DMS153 treated with DMSO at 0.1 percent for 48 hours (cell line): ENCODE results near the gene ARL2BP.
A peak's percentile ranks its signal among the peaks of the same experiment; 100 is the strongest.

Experiments used
- DNase-seq: peaks from one replicate; lab custom pipeline; 2025; ENCODE audit not compliant: unreplicated experiment; lab: John Stamatoyannopoulos, UW

Gene ARL2BP

DNA sequence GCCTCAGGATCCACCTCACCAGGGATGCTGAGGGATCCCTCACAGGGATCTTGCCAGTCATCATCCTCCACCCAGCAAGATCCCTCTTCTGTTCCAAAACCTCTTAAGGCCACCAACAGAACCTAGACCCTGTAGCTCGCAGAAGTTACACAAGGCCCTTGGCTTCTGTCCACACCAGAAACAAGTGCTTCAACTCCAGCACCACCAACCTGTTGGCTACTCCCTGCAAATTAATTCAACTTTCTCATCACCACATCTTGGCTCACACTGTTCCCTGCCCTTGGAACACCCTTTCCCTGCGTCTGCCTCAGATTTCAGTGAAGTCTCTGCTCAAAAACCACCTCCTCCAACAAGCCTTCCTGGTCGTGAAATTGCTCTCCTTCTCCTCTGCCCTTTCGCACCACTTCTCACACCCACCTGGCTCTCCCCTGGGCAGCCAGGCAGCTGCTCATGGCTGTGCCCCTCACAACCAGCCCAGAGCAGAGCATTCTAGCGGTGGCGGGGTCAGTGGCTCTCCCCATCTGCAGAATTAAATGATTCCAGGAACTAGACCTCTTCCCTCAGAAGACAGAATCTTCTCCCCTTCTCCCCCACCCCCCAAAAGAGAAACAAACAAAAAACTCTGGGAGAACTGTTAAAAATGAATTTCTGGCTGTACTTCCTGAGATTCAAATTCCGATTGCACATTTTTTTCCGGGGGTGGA, 37.6 kb downstream of the ARL2BP start:
- no peak for DNase-seq

DNA sequence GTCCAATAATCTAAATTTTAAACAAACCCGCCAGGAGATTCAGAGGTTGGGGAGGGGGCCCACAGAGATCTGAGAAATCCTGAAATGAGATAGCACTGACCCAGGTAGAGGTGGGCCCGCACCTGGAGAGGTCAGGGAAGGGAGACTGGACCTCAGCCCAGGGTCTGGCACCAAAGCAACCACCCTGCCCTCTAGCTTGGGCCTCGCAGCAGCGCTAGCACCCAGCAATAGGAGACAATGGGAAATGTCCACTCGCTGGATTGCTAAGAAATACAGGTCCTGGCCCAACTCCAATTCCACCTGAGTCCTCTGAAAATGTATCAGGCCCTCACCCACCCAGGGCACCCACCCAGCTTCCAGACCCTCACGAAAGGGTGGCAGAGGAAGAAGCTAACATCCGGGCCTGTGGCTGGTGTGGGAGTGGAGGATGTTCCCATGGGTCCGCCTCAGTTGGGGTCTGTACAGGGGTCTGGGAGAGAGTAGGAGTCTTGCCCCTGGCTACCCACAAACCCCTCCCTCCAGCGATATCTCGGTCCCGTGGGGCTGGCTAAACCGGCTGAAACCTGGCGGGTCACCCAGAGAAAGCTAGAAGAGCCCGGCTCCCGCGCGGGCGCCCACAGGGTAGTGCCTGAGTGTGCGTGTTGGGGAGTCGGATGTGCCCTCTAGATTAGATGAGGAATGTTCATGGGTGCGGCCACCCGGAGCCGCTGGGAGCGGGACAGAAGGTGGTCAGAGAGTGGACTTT, 38.3 kb downstream of the ARL2BP start:
- no peak for DNase-seq

DNA sequence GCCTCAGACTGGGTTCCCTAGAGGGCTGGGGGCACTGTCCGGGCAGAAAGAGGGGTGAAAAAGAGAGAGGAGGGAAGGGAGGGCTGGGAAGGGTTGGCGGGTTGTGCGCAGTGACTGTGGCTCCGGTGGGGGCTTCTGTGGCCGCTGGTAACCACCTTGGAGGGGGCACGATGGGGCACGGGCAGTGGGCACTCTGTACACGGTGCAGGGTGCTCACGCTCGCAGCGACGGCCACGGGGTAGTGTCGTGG, 38.8 kb downstream of the ARL2BP start:
- DNase-seq: no peak

DNA sequence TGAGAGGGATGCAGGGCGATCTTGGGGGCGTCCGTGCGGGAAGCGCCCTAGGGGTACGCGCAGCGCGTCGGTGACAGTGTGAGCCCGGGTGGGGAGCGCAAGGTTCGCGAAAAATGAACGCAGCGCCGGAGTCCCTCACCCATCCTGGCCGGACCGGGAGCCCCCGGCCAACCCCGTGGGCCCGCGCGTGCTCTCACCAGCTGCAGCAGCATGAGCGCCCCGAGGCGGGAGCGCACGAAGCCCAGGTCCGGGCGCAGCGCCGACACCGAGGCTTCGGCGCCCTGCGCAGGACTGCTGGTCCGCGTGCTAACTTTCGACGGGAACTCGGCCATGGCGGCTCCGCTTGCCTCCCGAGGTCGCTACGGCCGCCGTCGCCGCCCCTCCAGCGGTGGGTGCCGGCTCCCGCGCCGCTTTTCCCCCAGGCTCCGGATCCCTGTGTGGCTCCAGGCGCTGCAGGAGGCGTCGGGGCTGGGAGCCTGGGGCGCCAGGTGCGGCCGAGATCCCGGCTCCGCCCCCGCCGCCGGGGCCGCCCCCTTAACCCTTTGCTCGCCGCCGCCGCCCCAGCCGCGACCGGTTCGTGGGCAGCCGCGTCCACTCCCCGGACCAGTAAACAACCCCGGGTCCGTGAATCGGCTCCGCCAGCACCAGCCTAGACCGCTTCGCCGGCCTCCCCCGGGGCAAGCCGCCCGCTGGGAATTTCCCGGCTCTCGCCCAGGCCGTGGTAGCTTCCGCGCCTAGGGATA, 39.3 kb downstream of the ARL2BP start, which contains the start of gene PLLP:
TSS of gene PLLP (minus strand) at position 464 of the 743 bp plus-strand sequence. CDS start at position 332, 132 bp downstream.
- DNase-seq: no peak

DNA sequence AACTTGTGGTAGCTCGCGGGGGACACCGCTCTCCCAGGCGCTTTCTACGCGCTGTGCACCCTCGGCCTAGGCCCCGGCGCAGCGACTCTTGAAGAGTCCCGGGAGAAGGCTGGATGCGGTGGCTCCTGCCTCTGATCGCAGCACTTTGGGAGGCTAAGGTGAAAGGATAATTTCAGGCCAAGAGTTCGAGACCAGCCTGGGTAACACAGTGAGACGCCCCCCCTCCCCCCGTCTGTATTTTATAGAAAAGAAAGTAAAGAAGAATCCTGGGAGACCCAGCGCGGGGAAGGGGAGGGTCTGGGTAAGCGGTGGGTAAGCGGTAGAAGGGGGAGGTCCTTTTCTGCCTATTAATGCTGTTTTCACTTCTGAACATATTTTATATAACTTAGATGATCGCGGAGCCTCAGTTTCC, 39.9 kb downstream of the ARL2BP start:
- DNase-seq: no peak

DNA sequence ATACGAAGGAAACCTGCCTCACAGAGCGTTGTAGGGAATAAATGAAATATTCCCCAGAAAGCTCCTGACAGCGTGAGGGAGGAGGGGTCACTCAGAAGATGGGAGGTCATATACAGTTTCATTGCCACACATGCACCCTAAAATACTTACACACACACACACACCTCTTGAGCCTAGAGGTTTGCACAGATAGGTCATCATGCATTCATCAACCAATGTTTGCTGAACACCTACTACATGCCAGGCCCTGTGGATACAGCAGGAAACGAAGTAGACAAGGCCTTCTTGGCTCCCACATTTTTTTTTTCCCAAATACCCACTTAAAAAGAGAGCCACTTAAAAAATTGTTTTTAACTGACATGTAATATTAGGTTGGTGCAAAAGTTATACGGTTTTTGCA, 40.3 kb downstream of the ARL2BP start:
- DNase-seq: no peak

DNA sequence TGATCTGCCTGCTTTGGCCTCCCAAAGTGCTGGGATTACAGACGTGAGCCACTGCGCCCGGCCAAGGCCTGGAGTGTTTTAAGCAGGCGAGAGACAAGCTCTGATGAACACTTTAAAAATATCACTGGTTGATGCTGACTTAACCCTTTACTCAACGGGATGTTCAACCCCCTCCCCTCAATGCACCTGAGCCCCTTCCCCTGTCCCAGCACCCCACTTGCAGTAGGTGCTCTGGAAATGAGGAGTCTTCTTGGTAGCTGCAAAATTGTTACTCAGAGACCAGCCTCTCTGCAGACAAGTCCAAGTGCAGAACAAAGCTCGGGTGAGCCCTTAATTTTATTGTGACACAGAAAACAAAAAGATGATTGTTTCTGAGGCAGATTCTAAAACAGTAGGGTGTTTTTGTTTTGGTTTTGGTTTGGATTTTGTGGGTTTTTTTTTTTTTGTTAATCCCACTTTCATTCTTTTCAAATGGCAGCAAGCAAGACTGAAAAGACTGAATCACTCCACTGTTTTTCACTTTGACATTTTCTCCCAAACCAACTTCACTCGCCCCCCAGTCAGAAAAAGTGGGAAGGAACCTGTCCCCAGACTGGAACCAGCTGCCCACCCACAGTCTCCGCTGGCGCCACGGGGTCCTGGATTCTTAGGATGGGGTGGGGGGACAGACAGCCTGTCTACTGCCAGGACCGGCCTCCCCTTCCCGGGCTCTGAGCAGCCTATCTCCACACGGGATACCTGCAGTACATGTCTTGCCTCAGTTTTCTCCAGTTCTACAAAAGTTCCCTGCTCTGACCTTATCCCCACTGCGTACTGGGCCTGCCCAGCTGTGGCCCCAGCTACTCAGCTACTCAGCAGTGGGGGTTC, 44.6 kb downstream of the ARL2BP start:
- DNase-seq: no peak

DNA sequence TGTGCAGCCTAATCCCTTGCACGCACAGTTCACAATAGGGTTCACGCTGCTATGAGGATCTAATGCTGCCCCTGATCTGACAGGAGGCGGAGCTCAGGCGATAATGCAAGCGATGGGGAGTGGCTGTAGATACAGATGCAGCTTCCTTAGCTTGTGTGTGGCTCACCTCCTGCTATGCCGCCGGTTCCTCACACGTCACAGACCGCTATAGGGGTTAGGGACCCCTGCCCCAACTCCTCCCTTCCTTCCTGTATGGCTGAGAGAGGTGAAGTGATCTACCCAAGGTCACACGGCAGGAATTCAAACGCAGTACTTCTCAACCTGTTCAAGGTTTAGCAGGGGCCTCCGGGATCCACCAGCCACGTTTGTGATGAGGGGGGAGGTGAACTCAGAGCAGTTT, 52.8 kb downstream of the ARL2BP start:
- no peak for DNase-seq

DNA sequence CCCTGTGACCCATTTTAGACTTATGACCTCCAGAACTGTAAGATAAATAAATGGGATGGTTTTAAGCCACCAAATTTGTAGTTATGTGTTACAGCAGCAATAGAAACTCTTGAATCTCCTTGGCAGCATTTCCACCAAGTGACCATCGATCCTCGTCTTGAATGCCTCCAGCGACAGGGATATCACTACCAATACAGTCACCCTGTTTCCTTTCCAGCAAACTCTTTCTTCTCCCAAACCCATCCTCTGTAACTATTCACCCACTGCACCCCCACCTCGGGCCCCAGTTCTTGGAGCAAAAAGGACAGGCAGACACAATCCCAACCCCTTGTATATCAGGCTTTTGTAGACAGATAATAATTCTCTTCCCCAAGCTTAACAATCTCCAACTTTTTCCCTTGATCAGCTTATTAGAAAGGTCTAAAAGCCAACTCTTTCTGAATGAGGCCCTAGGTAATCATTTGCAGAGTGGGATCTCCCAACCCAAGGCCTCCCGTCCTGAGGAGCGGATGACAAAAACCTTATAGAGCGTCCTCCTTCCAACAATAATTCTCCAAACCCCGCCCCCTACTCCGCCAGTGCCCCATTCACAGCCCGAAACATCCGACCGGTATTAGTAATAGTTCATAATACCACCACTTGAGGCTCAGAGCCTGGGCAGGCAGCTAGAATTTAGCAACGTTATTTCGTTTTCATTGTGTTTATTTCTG, 54.1 kb downstream of the ARL2BP start:
- DNase-seq: peak; percentile 66

DNA sequence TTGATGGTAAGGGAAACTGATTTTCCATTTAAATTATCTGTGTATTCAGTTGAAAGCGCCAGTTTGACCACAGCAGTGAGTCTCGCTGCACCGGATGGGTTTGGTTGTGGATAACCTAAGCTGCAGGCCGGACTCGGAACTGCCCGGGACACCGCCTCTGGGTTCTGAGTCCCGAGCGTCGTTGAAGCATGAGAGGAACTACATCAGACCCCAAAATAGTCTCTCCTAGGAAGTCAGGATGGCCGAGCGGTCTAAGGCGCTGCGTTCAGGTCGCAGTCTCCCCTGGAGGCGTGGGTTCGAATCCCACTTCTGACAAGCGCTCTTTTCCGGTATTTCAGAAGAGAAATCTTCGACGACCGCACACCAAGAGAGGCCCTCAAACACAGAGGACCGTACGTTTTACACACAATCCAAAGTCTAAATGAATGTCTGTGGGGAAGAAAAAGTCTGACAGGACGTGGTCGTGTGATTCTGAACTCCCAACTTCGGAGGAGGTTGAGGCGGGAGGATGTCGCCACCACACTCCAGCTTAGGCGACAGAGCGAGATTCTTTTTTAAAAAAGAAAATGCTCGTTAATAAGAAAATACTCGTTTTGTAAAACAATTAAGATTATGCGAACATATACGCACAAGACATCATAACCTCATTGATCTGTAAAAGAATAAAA, 54.8 kb downstream of the ARL2BP start:
- DNase-seq: peak; percentile 81

DNA sequence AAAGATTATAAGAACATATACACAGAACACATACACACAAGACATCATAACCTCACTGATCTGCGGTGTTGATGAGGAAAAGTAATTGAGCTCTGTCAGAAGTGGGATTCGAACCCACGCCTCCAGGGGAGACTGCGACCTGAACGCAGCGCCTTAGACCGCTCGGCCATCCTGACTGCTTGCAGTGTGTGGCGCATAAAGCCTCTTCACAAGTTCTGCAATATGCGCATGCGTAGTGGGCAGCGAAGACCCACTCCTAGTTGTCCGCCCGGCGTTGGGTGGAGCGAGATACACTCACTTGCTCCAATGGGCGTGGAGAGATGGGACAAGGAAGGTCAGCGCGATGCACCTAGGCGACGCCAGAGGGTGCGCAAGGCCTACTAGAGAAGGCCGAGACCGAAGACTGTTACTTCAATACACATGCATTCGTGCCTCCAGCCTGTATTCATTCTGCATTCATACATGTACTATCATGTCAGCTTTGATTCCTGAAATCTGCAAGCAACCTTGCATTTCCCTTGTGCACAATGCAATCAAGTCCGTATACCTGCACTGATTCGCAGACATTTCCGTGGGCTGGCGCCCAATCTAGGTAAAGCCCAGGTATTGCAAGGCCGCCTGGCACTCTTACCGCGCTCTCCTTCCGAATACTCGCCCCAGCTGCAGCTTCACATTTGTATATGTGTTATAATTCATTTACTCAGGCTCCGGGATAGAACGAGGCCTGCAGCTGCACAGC, 55.5 kb downstream of the ARL2BP start:
- peak; percentile 96 for DNase-seq

DNA sequence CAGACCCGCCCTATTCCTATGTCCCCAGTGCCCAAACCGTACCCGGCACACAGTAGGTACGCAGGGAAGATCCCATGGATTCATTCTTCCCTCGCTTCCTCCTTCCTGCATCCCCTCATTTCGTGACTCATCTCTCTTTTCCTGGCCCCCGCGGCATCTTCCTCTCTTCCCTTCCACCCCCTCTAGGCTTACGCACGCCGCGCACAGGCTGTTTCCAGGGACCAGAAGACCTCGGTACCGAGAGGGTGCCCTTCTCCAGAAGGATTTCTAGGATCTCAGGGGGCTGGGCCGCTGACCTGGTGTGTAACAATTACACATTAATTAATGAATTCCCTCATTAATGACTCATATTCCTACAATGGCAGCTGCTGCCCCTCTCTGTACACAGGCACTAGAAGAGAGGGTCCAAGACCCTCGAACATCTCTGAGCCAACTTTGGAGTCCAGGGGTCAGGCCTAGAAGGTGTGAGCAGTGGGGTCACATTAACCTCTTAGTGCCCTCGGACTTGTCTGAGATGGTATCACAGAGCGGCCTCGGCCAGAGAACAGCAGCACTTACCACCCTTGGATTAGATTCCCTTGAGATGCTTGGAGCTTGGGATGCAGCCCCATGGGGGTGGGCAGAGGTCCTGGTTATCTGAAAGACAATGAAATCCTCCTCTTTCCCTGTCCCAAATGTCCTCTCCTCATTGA, 56.2 kb downstream of the ARL2BP start:
- DNase-seq: no peak
